AG04450 (cell line): ENCODE results near the gene FCHO1. TPM values are rescaled to one million over a fixed set of nuclear protein-coding genes. Genes with fewer than 3 reads are reported as not detected.

Experiments
- CTCF ChIA-PET: fragments of 300-600, 350-600 bp; formaldehyde crosslinking; extraction: SDS; loops from one replicate; lab custom pipeline; 2022; ENCODE audit warnings: antibody characterized with exemption, inconsistent platforms; lab: Charles Lee
- POLR2A ChIA-PET: fragments of 350-600 bp; formaldehyde crosslinking; extraction: SDS; loops from one replicate; lab custom pipeline; 2021; ENCODE audit warnings: antibody characterized with exemption, inconsistent platforms; lab: Yijun Ruan, JAX
- DNase-seq: peaks from one replicate; pipeline ENCODE4 v3.0.0-alpha.2; 2011; ENCODE audit warnings: low read depth, low spot score
- H3K27ac ChIP-seq: one replicate; pipeline ENCODE4 v1.5.1; 2012; ENCODE audit warnings: low read depth, low read length, control low read depth
- H3K27me3 ChIP-seq: one replicate; pipeline ENCODE4 v1.6.0; 2012; ENCODE audit warnings: low read length; ENCODE audit not compliant: control insufficient read depth, insufficient read depth
- H3K4me3 ChIP-seq: 2 replicates; pipeline ENCODE4 v1.5.1; 2011; ENCODE audit warnings: mild to moderate bottlenecking, low read depth, low read length, control low read depth
- H3K9me3 ChIP-seq: 2 replicates; pipeline ENCODE4 v1.5.1; 2012; ENCODE audit warnings: low read length; ENCODE audit not compliant: control insufficient read depth, insufficient read depth
- polyA plus RNA-seq: library from polyadenylated mRNA; depleted of rRNA; stranded (reverse); fragments of >200 nt; gene quantifications from 2 replicates; pipeline ENCODE4 v1.2.3, GENCODE V29; 2011
- TF ChIP-seq, protein P1 (sequence below): IDR thresholded peaks from 2 replicates; pipeline ENCODE4 v1.5.1; 2011; ENCODE audit warnings: low read depth, low read length, control low read depth, inconsistent platforms

The FCHO1 gene
- polyA plus RNA-seq, 1 experiment = 0.15 TPM

DNA sequence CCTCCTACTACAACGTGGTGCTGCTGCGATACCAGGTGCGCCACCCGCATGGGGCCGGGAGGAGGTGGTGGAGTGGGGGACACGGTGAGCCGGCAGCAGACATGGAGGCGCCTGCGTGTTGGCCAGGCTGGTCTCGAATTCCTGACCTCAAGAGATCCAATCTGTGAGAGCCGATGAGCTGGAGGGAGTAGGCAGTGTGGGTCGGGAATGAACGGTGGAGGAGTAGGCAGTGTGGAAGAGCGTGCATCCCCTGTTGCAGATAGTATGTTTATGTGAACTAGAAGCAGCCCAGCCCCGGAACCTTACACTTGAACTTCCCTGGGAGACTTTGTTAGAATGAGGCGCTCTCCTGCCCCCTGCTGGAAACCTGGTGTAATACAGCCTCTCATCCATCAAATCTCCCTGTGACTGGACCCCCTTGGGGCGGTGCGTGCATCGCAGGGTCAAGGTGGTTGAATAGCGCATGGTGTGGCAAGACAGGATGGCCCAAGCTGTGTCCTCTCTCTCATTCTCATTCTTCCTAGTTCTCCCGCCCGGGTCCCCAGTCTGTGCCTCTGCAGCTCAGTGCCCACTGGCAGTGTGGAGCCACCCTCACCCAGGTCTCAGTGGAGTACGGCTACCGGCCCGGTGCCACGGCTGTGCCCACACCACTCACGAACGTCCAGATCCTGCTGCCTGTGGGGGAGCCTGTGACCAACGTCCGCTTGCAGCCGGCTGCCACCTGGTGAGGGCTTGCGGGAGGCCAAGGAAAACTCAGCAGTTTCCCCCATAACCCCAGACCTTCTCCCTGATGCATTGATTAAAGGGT, 33.1 kb downstream of the FCHO1 start:
- no peaks in the 10 kb centered on the region for H3K27me3 ChIP-seq
- POLR2A ChIA-PET = interaction anchor here (0.6 kb wide), 2 partner anchors 8 to 495 kb away, joined by 4 to 7 read pairs; no protein-coding TSS in a partner anchor
- no peak for DNase-seq
- no peaks in the 10 kb centered on the region; the same call in 1 of the 2 replicates for H3K9me3 ChIP-seq
- TF ChIP-seq, protein P1, sequence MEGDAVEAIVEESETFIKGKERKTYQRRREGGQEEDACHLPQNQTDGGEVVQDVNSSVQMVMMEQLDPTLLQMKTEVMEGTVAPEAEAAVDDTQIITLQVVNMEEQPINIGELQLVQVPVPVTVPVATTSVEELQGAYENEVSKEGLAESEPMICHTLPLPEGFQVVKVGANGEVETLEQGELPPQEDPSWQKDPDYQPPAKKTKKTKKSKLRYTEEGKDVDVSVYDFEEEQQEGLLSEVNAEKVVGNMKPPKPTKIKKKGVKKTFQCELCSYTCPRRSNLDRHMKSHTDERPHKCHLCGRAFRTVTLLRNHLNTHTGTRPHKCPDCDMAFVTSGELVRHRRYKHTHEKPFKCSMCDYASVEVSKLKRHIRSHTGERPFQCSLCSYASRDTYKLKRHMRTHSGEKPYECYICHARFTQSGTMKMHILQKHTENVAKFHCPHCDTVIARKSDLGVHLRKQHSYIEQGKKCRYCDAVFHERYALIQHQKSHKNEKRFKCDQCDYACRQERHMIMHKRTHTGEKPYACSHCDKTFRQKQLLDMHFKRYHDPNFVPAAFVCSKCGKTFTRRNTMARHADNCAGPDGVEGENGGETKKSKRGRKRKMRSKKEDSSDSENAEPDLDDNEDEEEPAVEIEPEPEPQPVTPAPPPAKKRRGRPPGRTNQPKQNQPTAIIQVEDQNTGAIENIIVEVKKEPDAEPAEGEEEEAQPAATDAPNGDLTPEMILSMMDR = peak; percentile 80
- no peak overlapping the region for H3K4me3 ChIP-seq
- CTCF ChIA-PET = interaction anchor here (0.7 to 2.1 kb wide), 5 partner anchors 9 to 284 kb away, joined by 3 to 6 read pairs (median 3); partner anchors contain the start of gene B3GNT3
- H3K27ac ChIP-seq = no peak overlapping the region

DNA sequence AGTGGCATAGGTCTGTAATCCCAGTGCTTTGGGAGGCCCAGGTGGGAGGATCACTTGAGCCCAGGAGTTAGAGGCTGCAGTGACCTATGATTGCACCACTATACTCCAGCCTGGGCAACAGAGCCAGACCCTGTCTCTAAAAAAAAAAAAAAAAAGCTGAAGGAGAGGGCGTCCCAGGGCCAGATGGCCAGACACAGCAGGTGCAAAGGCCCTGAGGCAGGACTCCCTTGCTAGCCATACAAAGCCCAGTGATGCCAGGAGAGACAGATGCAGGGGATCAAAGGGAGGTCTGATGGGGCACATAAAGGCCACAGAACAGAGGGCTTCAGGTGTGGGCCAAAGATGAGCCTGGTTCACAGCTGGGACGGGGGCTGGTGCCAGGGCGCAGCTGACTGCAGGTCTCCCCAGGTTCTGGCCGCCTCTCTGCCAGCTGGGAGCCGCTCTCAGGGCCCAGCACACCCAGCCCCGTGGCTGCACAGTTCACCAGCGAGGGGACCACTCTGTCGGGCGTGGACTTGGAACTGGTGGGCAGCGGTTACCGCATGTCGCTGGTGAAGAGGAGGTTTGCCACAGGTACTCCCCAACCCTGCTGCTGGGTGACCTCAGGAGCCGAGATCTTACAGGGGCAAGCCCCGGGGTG, 36.1 kb downstream of the FCHO1 start:
- CTCF ChIA-PET = interaction anchor here (1.0 kb wide), 1 partner anchor 13 kb away, joined by 3 read pairs; no protein-coding TSS in a partner anchor
- Histone ChIP-seq H3K27ac (no peak overlapping the region), H3K4me3 (no peak overlapping the region), H3K27me3 (no peaks in the 10 kb centered on the region), H3K9me3 (no peaks in the 10 kb centered on the region; the same call in 1 of the 2 replicates)
- DNase-seq = no peak
- POLR2A ChIA-PET = no interaction called here
- TF ChIP-seq, protein P1 = no peak

DNA sequence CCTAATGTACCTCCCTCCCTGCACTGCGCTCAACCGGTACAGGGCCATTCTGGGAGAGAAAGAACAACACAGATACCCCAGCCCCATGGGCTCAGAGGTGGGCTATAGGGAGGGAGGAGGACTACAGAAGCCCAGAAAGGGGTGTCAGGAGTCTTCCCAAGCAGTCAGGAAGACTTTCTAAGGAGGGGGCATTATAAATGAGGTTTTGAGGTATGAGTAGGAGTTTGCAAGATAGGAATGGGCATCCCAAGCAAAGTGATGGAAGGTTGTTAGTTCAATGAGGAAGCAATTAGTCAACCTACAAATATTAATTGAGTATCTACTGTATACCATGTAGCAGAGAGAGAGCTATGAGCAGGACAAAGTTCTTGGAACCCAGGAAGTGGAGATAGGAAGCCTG, 37.4 kb downstream of the FCHO1 start:
- Histone ChIP-seq H3K27ac (no peak overlapping the region), H3K27me3 (peaks cover 3% of the 10 kb centered on the region), H3K9me3 (no peaks in the 10 kb centered on the region; the same call in 1 of the 2 replicates), H3K4me3 (no peak overlapping the region)
- DNase-seq = no peak
- CTCF ChIA-PET = no interaction called here
- TF ChIP-seq, protein P1 = no peak
- POLR2A ChIA-PET = no interaction called here

DNA sequence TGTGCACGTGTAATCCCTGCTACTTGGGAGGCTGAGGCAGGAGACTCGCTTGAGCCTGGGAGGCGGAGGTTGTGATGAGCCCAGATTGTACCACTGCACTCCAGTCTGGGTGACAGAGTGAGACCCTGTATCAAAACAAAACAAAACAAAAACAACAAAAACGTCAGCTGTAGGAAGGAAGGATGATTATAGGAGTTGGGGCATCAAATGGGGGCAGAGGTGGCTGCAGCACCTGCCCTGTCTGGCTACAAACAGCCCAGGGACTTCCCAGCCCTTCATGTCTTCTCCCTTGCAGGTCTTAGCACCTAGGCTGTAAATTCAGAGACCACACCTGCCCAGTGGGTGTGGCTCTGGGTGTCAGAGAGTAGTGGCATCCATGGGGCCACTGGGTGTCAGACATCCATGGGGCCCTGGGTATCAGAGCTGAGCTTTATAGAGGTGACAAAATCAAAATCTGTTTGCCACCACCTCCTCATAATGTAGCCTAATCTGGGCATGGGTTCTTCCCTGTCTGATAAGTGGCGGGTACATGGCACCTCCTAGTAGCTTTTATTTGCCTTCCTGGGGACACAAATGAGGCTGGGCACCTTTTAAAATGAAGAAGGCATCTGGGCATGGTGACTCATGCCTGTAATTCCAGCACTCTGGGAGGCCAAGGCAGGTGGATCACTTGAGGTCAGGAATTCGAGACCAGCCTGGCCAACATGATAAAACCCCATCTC, 38.9 kb downstream of the FCHO1 start:
- no peak overlapping the region for H3K27ac ChIP-seq
- DNase-seq = no peak
- POLR2A ChIA-PET = no interaction called here

More for the DNA sequence above, 38.9 kb downstream of the FCHO1 start:
- peaks cover 18% of the 10 kb centered on the region for H3K27me3 ChIP-seq
- CTCF ChIA-PET = interaction anchor here (0.7 kb wide), 1 partner anchor 364 kb away, joined by 3 read pairs; no protein-coding TSS in a partner anchor
- no peak overlapping the region for H3K4me3 ChIP-seq
- TF ChIP-seq, protein P1 = no peak
- no peaks in the 10 kb centered on the region; the same call in 1 of the 2 replicates for H3K9me3 ChIP-seq
